GM23248 (cell line): ENCODE data around the gene TNFRSF11A.

Source experiments
- EZH2 ChIP-seq: fragments of 200-600 bp; sonication (generic); IDR thresholded peaks from 2 replicates; pipeline ENCODE4 v1.6.1; 2018; ENCODE audit warnings: antibody characterized with exemption, mild to moderate bottlenecking; ENCODE audit not compliant: insufficient read depth, poor library complexity, severe bottlenecking
- EZH2phosphoT487 ChIP-seq: fragments of 200-600 bp; sonication (generic); IDR thresholded peaks from 2 replicates; pipeline ENCODE4 v1.6.1; 2018; ENCODE audit warnings: antibody characterized with exemption, moderate library complexity, mild to moderate bottlenecking, low read depth; ENCODE audit not compliant: insufficient read depth

DNA sequence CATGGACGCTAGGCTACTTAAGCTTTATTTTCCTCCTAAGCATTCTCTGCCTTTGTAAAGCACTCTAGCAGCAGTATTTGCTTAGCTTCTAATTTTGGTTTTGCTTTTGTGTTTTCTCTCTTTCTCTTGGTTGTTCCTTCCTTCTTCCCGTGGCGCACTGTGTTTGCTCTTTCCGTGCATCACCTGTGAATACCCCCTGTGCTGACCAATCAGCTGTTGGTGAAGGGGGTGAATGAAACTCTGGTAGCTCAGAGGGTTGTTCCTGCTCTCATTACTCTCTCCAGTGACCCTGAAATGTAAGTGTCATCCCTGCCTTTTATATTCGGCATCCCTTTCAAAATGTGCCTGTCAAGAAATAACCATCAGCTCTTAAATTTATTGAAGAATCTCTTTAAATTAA is 45.5 kb upstream of the TNFRSF11A start:
- TF ChIP-seq EZH2, result no peak
- TF ChIP-seq EZH2phosphoT487, result no peak
